A549 (cell line): ENCODE measurements around the gene HES6. TPM values are rescaled to one million over a fixed set of nuclear protein-coding genes. Genes with fewer than 3 reads are reported as not detected.

ENCODE experiments used
- ATAC-seq, 2 experiments: fragments of 200-7000 bp in 1 of 2; fragments of >200 bp in 1 of 2; cut with Nextera tagmentation in 1 of 2; cut with Tn5 transposase in 1 of 2; 3 replicates each; pipeline versions ENCODE4 v1.8.0 to v1.9.1; 2018 to 2020; ENCODE audit warnings: mild to moderate bottlenecking in 1 of 2, moderate library complexity in 1 of 2
- CTCF ChIA-PET: fragments of 300-600 bp; sonication (Branson Sonifier 250); formaldehyde crosslinking; extraction: SDS; loops from one replicate; lab custom pipeline; 2021; ENCODE audit warnings: antibody characterized with exemption, inconsistent platforms; lab: Yijun Ruan, JAX
- POLR2A ChIA-PET: fragments of 350-600 bp; formaldehyde crosslinking; extraction: SDS; loops from one replicate; lab custom pipeline; 2021; ENCODE audit warnings: antibody characterized with exemption, inconsistent platforms; lab: Yijun Ruan, JAX
- DNase-seq, 2 experiments: peaks; one replicate each; pipeline versions ENCODE4 v3.0.0 to v3.0.0-alpha.2; 2011 to 2016; ENCODE audit warnings: low read depth in 1 of 2, low spot score in 1 of 2
- FAIRE-seq: peaks from 2 replicates; lab custom pipeline; 2011; peaks lifted over from hg19 to GRCh38; lab: Jason Lieb, UNC
- H3K27ac ChIP-seq, 2 experiments: fragments of >200 bp; sonication (Bioruptor Twin); formaldehyde crosslinking; 3 replicates each; pipeline ENCODE4 v1.5.1; 2016 to 2017
- H3K4me1 ChIP-seq: fragments of >200 bp; sonication (Bioruptor Twin); formaldehyde crosslinking; 3 replicates; pipeline ENCODE4 v1.6.1; 2016
- H3K4me2 ChIP-seq: fragments of >200 bp; sonication (Bioruptor Twin); formaldehyde crosslinking; 3 replicates; pipeline ENCODE4 v1.6.1; 2016
- H3K4me3 ChIP-seq: fragments of >200 bp; sonication (Bioruptor Twin); formaldehyde crosslinking; 3 replicates; pipeline ENCODE4 v1.5.1; 2016
- H3K9me3 ChIP-seq: fragments of >200 bp; sonication (Bioruptor Twin); formaldehyde crosslinking; 3 replicates; pipeline ENCODE4 v1.6.1; 2016
- BHLHE40 ChIP-seq: IDR thresholded peaks from 2 replicates; pipeline ENCODE4 v1.6.1; 2012; ENCODE audit warnings: low read depth, low read length, inconsistent platforms
- CBX2 ChIP-seq: fragments of 200-600 bp; sonication (generic); IDR thresholded peaks from 2 replicates; pipeline ENCODE4 v1.6.1; 2016; ENCODE audit warnings: low read depth, mild to moderate bottlenecking, borderline replicate concordance
- CEBPB ChIP-seq, 2 experiments: fragments of >200 bp in 1 of 2; sonication (Bioruptor Twin) in 1 of 2; formaldehyde crosslinking in 1 of 2; IDR thresholded peaks; 2 replicates each; pipeline ENCODE4 v1.6.1; 2012 to 2016
- CHD2 ChIP-seq: fragments of 150-350 bp; IDR thresholded peaks from 2 replicates; pipeline ENCODE4 v1.6.1; 2014; ENCODE audit warnings: low read length; ENCODE audit not compliant: partially characterized antibody
- EHF ChIP-seq: fragments of 250-450 bp; sonication (Bioruptor Pico); IDR thresholded peaks from 2 replicates; pipeline ENCODE4 v1.5.0; 2020; ENCODE audit warnings: mild to moderate bottlenecking
- EHMT2 ChIP-seq: fragments of 200-600 bp; sonication (generic); IDR thresholded peaks from 2 replicates; pipeline ENCODE4 v1.6.1; 2016; ENCODE audit warnings: antibody characterized with exemption, low read depth, mild to moderate bottlenecking, moderate library complexity
- EP300 ChIP-seq, 2 experiments: fragments of >200 bp; sonication (Bioruptor Twin); formaldehyde crosslinking; IDR thresholded peaks; 2 replicates in 1 of 2; 3 replicates in 1 of 2; pipeline ENCODE4 v1.6.1; 2016 to 2017
- ESRRA ChIP-seq: fragments of 150-350 bp; IDR thresholded peaks from 2 replicates; pipeline ENCODE4 v1.6.1; 2014; ENCODE audit warnings: mild to moderate bottlenecking, low read length, borderline replicate concordance
- FOSB ChIP-seq: fragments of 250-450 bp; sonication (Bioruptor Pico); IDR thresholded peaks from 2 replicates; pipeline ENCODE4 v1.5.0; 2020; ENCODE audit warnings: mild to moderate bottlenecking, moderate library complexity
- FOXS1 ChIP-seq: fragments of 250-450 bp; sonication (Bioruptor Pico); IDR thresholded peaks from 2 replicates; pipeline ENCODE4 v1.5.0; 2020; ENCODE audit warnings: mild to moderate bottlenecking, moderate library complexity
- GATA3 ChIP-seq: IDR thresholded peaks from 2 replicates; pipeline ENCODE4 v1.6.1; 2012; ENCODE audit warnings: borderline replicate concordance
- HEYL ChIP-seq: fragments of 250-450 bp; sonication (Bioruptor Pico); IDR thresholded peaks from 2 replicates; pipeline ENCODE4 v1.8.0; 2021; ENCODE audit warnings: mild to moderate bottlenecking, moderate library complexity
- JUN ChIP-seq, 2 experiments: fragments of >200 bp; sonication (Bioruptor Twin); formaldehyde crosslinking; IDR thresholded peaks; 2 replicates in 1 of 2; 3 replicates in 1 of 2; pipeline ENCODE4 v1.6.1; 2016 to 2017
- KDM1A ChIP-seq: fragments of 200-600 bp; sonication (generic); IDR thresholded peaks from 2 replicates; pipeline ENCODE4 v1.6.1; 2016; ENCODE audit warnings: low read depth, mild to moderate bottlenecking
- MAZ ChIP-seq: fragments of 150-350 bp; IDR thresholded peaks from 2 replicates; pipeline ENCODE4 v1.6.1; 2014; ENCODE audit warnings: antibody characterized with exemption, low read depth, low read length, borderline replicate concordance
- MYC ChIP-seq: IDR thresholded peaks from 2 replicates; pipeline ENCODE4 v1.6.1; 2012; ENCODE audit warnings: mild to moderate bottlenecking, inconsistent platforms, low read length, improper control_type of control experiment, borderline replicate concordance
- NFE2L2 ChIP-seq: fragments of 150-350 bp; conservative IDR thresholded peaks from 2 replicates; pipeline ENCODE4 v1.6.1; 2014; ENCODE audit warnings: low read length
- RAD21 ChIP-seq, 2 experiments: fragments of >200 bp in 1 of 2; sonication (Bioruptor Twin) in 1 of 2; formaldehyde crosslinking in 1 of 2; IDR thresholded peaks in 1 of 2; conservative IDR thresholded peaks in 1 of 2; 2 replicates in 1 of 2; 3 replicates in 1 of 2; pipeline ENCODE4 v1.6.1; 2012 to 2018; ENCODE audit warnings: inconsistent platforms in 1 of 2
- RNF2 ChIP-seq: fragments of 200-600 bp; sonication (generic); IDR thresholded peaks from 2 replicates; pipeline ENCODE4 v1.6.1; 2016; ENCODE audit warnings: low read depth, mild to moderate bottlenecking, antibody characterized with exemption, moderate library complexity, borderline replicate concordance
- SMC3 ChIP-seq: fragments of >200 bp; sonication (Bioruptor Twin); formaldehyde crosslinking; IDR thresholded peaks from 3 replicates; pipeline ENCODE4 v1.6.1; 2018; ENCODE audit warnings: inconsistent platforms
- SREBF2 ChIP-seq: fragments of 450-650 bp; IDR thresholded peaks from 2 replicates; pipeline ENCODE4 v1.6.1; 2014; ENCODE audit warnings: mild to moderate bottlenecking, moderate library complexity
- ZNF302 ChIP-seq: fragments of 250-450 bp; sonication (Bioruptor Pico); IDR thresholded peaks from 2 replicates; pipeline ENCODE4 v1.9.0; 2021; ENCODE audit warnings: inconsistent platforms, mild to moderate bottlenecking, moderate library complexity
- WGBS: methylation state at CpG from one replicate; pipeline ENCODE4 v1.1.6; 2017; ENCODE audit errors: missing lambda C conversion rate; 5-methylcytosine and 5-hydroxymethylcytosine counted together
- polyA plus RNA-seq, 4 experiments: library from polyadenylated mRNA; depleted of rRNA in 3 of 4; stranded (reverse); fragments of >200 nt; fragmentation: RNase III in 1 of 4; extraction: RNeasy Plus Mini Kit Qiagen cat#74134 plus additional on column Dnase treatment in 1 of 4; gene quantifications; 2 replicates in 3 of 4; 3 replicates in 1 of 4; pipeline ENCODE4 v1.2.3, GENCODE V29; 2011 to 2017
- TF ChIP-seq, protein P1 (sequence below): fragments of >200 bp; sonication (Bioruptor Twin); formaldehyde crosslinking; IDR thresholded peaks from 3 replicates; pipeline ENCODE4 v1.5.1; 2016
- TF ChIP-seq, protein P2 (sequence below): fragments of 200-600 bp; sonication (generic); IDR thresholded peaks from 2 replicates; pipeline ENCODE4 v1.6.1; 2016; ENCODE audit warnings: antibody characterized with exemption, mild to moderate bottlenecking, moderate library complexity
- TF ChIP-seq, protein P3 (sequence below): fragments of 250-450 bp; sonication (Bioruptor Pico); IDR thresholded peaks from 2 replicates; pipeline ENCODE4 v1.5.0; 2021; ENCODE audit warnings: mild to moderate bottlenecking, moderate library complexity, borderline replicate concordance

The HES6 gene
- polyA plus RNA-seq, 2 of the 4 experiments (the other 2 are of a cell fraction), result 5.4 to 7.5 TPM

DNA sequence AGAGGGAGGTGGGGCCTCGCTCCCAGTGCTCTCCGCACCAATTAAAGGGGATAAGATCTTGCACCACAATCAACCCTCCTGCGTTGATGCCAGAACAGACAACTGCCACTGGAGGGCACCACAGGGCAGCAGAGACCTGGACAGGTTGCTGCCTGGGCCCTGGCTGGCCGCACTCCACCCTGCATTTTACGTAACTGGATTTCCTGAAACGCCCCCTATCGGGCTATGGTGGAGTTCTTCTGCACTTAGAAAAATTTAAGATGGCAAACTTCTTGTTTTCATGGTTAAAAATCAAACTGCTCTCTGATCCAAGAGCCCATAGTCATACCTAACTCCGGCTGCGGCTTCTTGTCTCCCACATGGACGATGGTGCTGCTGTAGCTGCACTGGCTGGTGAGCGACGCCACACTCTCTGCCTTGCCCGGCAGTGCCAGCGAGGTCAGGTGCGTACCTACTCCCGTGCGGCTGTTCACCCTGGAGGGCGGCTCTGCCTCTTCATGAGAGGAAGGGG is 16.8 kb upstream of the HES6 start:
- peak; percentile 81 to 86 for ATAC-seq
- TF ChIP-seq RAD21 (conservative IDR thresholded peaks at IDR 0.05 in 1 of 2, IDR thresholded peaks at IDR 0.05 in 1 of 2) (peak; percentile 95 to 96), SREBF2 (no peak), SMC3 (peak; percentile 91), JUN (IDR thresholded peaks at IDR 0.05) (0 out of 5 replicates have a peak, but pooled peaks of 1 of the 2 experiments have one; percentile 32), CEBPB (IDR thresholded peaks at IDR 0.05) (peak in 1 of 2 experiments; percentile 73; a peak in 2 of 4 replicates), BHLHE40 (0 out of 2 replicates have a peak, but pooled peaks have one; percentile 19), ESRRA (no peak)
- TF ChIP-seq, protein P1, sequence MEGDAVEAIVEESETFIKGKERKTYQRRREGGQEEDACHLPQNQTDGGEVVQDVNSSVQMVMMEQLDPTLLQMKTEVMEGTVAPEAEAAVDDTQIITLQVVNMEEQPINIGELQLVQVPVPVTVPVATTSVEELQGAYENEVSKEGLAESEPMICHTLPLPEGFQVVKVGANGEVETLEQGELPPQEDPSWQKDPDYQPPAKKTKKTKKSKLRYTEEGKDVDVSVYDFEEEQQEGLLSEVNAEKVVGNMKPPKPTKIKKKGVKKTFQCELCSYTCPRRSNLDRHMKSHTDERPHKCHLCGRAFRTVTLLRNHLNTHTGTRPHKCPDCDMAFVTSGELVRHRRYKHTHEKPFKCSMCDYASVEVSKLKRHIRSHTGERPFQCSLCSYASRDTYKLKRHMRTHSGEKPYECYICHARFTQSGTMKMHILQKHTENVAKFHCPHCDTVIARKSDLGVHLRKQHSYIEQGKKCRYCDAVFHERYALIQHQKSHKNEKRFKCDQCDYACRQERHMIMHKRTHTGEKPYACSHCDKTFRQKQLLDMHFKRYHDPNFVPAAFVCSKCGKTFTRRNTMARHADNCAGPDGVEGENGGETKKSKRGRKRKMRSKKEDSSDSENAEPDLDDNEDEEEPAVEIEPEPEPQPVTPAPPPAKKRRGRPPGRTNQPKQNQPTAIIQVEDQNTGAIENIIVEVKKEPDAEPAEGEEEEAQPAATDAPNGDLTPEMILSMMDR, result peak; percentile 99
- TF ChIP-seq, all 56 proteins: peak for 6
- DNase-seq, result peak; percentile 86 to 95
- peaks cover 10% of the 10 kb centered on the region; the same call in 1 of the 3 replicates for H3K4me1 ChIP-seq
- WGBS, result 46% methylated on average over 18 of the region's 18 CpGs
- no peak for FAIRE-seq
- H3K9me3 ChIP-seq, result no peaks in the 10 kb centered on the region
- ChIA-PET CTCF (interaction anchor here (0.6 to 14.1 kb wide), 37 partner anchors 9 to 670 kb away, joined by 3 to 351 read pairs (median 5); partner anchors contain the start of genes HES6 and PER2), POLR2A (no interaction called here)
- no peak overlapping the region for H3K27ac ChIP-seq
- no peak overlapping the region for H3K4me3 ChIP-seq
- no peak overlapping the region for H3K4me2 ChIP-seq

DNA sequence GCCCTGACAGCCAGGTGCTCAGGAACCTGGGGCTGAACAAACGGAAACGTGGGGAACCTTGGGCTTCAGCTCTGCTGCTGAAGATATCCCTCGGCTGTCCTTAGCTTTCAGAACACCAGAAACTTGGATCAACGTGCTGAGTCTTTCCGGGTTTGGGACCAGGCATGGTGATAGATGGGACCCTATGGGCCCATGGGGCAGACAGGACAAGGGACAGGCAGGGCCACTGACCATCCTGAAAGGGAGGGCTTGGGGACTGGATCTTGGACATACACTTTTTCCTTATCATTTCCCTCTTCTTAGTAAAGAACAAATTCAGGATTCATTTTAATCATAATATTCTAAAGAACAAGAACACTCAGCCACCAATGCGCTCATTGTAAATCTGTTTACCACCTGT is 16.3 kb upstream of the HES6 start:
- ATAC-seq (no peak), DNase-seq (no peak), FAIRE-seq (no peak)
- 68% methylated on average over 6 of the region's 6 CpGs for WGBS
- Histone ChIP-seq H3K27ac (no peak overlapping the region), H3K4me2 (no peak overlapping the region), H3K9me3 (no peaks in the 10 kb centered on the region), H3K4me1 (peaks cover 6% of the 10 kb centered on the region; the same call in 1 of the 3 replicates), H3K4me3 (no peak overlapping the region)
- POLR2A ChIA-PET, result no interaction called here
- TF ChIP-seq MYC, result no peak
- TF ChIP-seq JUN (IDR thresholded peaks at IDR 0.05), result no peak
- TF ChIP-seq BHLHE40, result no peak
- no peak for TF ChIP-seq CBX2
- TF ChIP-seq SREBF2, result no peak
- TF ChIP-seq EHMT2, result no peak
- no peak for TF ChIP-seq CEBPB (IDR thresholded peaks at IDR 0.05)
- no peak for TF ChIP-seq ESRRA
- TF ChIP-seq EP300 (IDR thresholded peaks at IDR 0.05), result no peak
- TF ChIP-seq HEYL (CRISPR knock-in tag), result no peak
- no peak for TF ChIP-seq EHF (CRISPR knock-in tag)
- TF ChIP-seq MAZ, result no peak
- no peak for TF ChIP-seq SMC3
- TF ChIP-seq CHD2, result no peak
- CTCF ChIA-PET, result interaction anchor here (0.6 to 14.1 kb wide), 35 partner anchors 9 to 851 kb away, joined by 3 to 351 read pairs (median 5); partner anchors contain the start of genes HES6 and PER2

DNA sequence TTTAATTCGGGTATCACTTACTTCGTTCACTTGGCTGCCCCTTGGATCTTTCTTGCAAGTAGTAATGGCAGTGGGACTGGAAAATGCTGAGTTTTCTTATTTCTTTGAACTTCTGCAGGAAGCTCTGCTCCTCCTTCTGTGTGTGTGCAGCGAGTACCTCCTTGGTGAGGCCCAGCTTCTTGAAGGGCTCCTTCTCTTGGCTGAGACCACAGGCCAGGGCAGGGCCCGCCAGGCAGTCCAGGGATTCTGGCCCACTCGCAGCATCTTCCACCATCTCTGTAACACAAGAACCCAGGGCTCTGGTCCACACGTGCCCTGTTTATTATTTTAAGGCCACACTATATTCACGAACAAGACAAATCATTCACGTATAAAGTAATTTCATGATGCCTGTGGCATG is 15.8 kb upstream of the HES6 start:
- 93% methylated on average over 8 of the region's 8 CpGs for WGBS
- Histone ChIP-seq H3K4me3 (no peak overlapping the region), H3K4me1 (peaks cover 4% of the 10 kb centered on the region; the same call in 1 of the 3 replicates), H3K27ac (no peak overlapping the region), H3K4me2 (no peak overlapping the region), H3K9me3 (no peaks in the 10 kb centered on the region)
- DNase-seq (no peak), FAIRE-seq (no peak), ATAC-seq (no peak)
- ChIA-PET CTCF (interaction anchor here (0.6 to 14.1 kb wide), 34 partner anchors 8 to 852 kb away, joined by 3 to 351 read pairs (median 5); partner anchors contain the start of genes HES6 and PER2), POLR2A (no interaction called here)
- no peak for TF ChIP-seq RNF2
- no peak for TF ChIP-seq ZNF302 (CRISPR knock-in tag)
- TF ChIP-seq KDM1A, result no peak
- TF ChIP-seq, protein P2, sequence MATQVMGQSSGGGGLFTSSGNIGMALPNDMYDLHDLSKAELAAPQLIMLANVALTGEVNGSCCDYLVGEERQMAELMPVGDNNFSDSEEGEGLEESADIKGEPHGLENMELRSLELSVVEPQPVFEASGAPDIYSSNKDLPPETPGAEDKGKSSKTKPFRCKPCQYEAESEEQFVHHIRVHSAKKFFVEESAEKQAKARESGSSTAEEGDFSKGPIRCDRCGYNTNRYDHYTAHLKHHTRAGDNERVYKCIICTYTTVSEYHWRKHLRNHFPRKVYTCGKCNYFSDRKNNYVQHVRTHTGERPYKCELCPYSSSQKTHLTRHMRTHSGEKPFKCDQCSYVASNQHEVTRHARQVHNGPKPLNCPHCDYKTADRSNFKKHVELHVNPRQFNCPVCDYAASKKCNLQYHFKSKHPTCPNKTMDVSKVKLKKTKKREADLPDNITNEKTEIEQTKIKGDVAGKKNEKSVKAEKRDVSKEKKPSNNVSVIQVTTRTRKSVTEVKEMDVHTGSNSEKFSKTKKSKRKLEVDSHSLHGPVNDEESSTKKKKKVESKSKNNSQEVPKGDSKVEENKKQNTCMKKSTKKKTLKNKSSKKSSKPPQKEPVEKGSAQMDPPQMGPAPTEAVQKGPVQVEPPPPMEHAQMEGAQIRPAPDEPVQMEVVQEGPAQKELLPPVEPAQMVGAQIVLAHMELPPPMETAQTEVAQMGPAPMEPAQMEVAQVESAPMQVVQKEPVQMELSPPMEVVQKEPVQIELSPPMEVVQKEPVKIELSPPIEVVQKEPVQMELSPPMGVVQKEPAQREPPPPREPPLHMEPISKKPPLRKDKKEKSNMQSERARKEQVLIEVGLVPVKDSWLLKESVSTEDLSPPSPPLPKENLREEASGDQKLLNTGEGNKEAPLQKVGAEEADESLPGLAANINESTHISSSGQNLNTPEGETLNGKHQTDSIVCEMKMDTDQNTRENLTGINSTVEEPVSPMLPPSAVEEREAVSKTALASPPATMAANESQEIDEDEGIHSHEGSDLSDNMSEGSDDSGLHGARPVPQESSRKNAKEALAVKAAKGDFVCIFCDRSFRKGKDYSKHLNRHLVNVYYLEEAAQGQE, result no peak
- no peak for TF ChIP-seq FOSB
- no peak for TF ChIP-seq FOXS1
- no peak for TF ChIP-seq GATA3
- TF ChIP-seq NFE2L2, result no peak
- no peak for TF ChIP-seq ESRRA
- TF ChIP-seq, protein P3, sequence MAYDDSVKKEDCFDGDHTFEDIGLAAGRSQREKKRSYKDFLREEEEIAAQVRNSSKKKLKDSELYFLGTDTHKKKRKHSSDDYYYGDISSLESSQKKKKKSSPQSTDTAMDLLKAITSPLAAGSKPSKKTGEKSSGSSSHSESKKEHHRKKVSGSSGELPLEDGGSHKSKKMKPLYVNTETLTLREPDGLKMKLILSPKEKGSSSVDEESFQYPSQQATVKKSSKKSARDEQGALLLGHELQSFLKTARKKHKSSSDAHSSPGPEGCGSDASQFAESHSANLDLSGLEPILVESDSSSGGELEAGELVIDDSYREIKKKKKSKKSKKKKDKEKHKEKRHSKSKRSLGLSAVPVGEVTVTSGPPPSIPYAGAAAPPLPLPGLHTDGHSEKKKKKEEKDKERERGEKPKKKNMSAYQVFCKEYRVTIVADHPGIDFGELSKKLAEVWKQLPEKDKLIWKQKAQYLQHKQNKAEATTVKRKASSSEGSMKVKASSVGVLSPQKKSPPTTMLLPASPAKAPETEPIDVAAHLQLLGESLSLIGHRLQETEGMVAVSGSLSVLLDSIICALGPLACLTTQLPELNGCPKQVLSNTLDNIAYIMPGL (CRISPR knock-in tag), result no peak
